ENCODE data around the gene DHFR2. TPM values are rescaled to one million over a fixed set of nuclear protein-coding genes. Genes with fewer than 3 reads are reported as not detected.

The DHFR2 gene
- total RNA-seq, 1 experiment from 2014 or later: 2.6 TPM

GRCh38 chr3:94098452-94098851 lies 35.7 kb upstream of the DHFR2 start:
- no peak overlapping the region for H3K4me2 ChIP-seq (ENCODE audit: low read length)
- no peaks in the 10 kb centered on the region for H3K9me2 ChIP-seq (replicated peaks; ENCODE audit: low read length)
- no TSS peak for BruUV-seq (replicated peaks)
- H3F3A ChIP-seq (ENCODE audit: low read length, unreplicated experiment): no peaks in the 10 kb centered on the region
- H3K4me3 ChIP-seq (ENCODE audit: low read length): no peak overlapping the region
- no peak for DNase-seq
- intact Hi-C loops (cut with micrococcal nuclease): no loop called here
- H3K9me3 ChIP-seq (ENCODE audit: low read length): no peaks in the 10 kb centered on the region
- H3K27me3 ChIP-seq (ENCODE audit: low read length): no peaks in the 10 kb centered on the region
- H3K27ac ChIP-seq (ENCODE audit: low read length): no peak overlapping the region
- TF ChIP-seq CTCF (conservative IDR thresholded peaks at IDR 0.05; ENCODE audit: low read depth, low read length) (no peak), EZH2phosphoT487 (IDR thresholded peaks at IDR 0.05; ENCODE audit: borderline replicate concordance, low read length) (no peak), EZH2 (IDR thresholded peaks at IDR 0.05; ENCODE audit: low read length, unreplicated experiment) (no peak)
- H4K20me1 ChIP-seq (ENCODE audit: low read length): no peaks in the 10 kb centered on the region
- ChIA-PET CTCF (no interaction called here), POLR2A (ENCODE audit: unreplicated experiment) (no interaction called here)
- H3K9ac ChIP-seq (ENCODE audit: low read length): no peak overlapping the region
- no peaks in the 10 kb centered on the region for H3K4me1 ChIP-seq (ENCODE audit: insufficient read depth, low read length)
- no peak overlapping the region for H2AFZ ChIP-seq (ENCODE audit: low read length)
- peaks cover 4% of the 10 kb centered on the region; the same call in 1 of the 2 replicates for H3K36me3 ChIP-seq (ENCODE audit: low read depth, low read length)
- H3K79me2 ChIP-seq (ENCODE audit: low read length): no peaks in the 10 kb centered on the region
- ATAC-seq: peak; percentile 54; the same call in 1 of the 2 replicates

DNA sequence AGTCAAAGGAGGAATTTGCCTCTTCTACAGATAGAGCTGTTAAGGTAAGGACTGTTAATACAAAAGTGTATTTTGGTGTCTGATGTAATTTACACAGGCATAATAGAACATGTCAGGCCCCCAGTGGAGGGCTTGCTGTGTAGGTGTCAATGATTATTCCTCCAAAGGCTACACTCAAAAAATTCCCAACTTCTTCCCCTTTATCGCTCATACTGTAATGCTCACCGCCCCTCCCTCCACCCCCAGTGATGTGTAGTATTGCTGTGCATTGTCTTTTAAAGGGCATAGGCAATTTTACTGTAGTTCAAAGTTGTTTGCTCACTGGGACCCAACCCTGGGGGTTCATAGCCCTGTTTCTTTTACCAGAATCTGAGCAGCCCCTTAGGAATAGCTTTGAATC lies 32.4 kb upstream of the DHFR2 start:
- Histone ChIP-seq H3K36me3 (ENCODE audit: low read depth, low read length) (peaks cover 6% of the 10 kb centered on the region; the same call in 1 of the 2 replicates), H2AFZ (ENCODE audit: low read length) (no peak overlapping the region), H3K27ac (ENCODE audit: low read length) (no peak overlapping the region), H3K9ac (ENCODE audit: low read length) (no peak overlapping the region), H3K4me2 (ENCODE audit: low read length) (no peak overlapping the region), H4K20me1 (ENCODE audit: low read length) (no peaks in the 10 kb centered on the region), H3K9me3 (ENCODE audit: low read length) (no peaks in the 10 kb centered on the region), H3K4me1 (ENCODE audit: insufficient read depth, low read length) (no peaks in the 10 kb centered on the region), H3K27me3 (ENCODE audit: low read length) (no peaks in the 10 kb centered on the region), H3K4me3 (ENCODE audit: low read length) (no peak overlapping the region), H3K9me2 (replicated peaks; ENCODE audit: low read length) (no peaks in the 10 kb centered on the region), H3F3A (ENCODE audit: low read length, unreplicated experiment) (no peaks in the 10 kb centered on the region), H3K79me2 (ENCODE audit: low read length) (no peaks in the 10 kb centered on the region)
- POLR2A ChIA-PET (ENCODE audit: unreplicated experiment): no interaction called here
- BruUV-seq (replicated peaks): no TSS peak
- intact Hi-C loops (cut with micrococcal nuclease): no loop called here
- CTCF ChIA-PET: no interaction called here
- TF ChIP-seq CTCF (conservative IDR thresholded peaks at IDR 0.05; ENCODE audit: low read depth, low read length): no peak
- no peak for TF ChIP-seq EZH2phosphoT487 (IDR thresholded peaks at IDR 0.05; ENCODE audit: borderline replicate concordance, low read length)
- TF ChIP-seq EZH2 (IDR thresholded peaks at IDR 0.05; ENCODE audit: low read length, unreplicated experiment): no peak
- no peak for DNase-seq
- ATAC-seq: no peak

GRCh38 chr3:94093151-94093550 lies 30.4 kb upstream of the DHFR2 start:
- H2AFZ ChIP-seq (ENCODE audit: low read length): no peak overlapping the region
- H3F3A ChIP-seq (ENCODE audit: low read length, unreplicated experiment): no peaks in the 10 kb centered on the region
- no peak overlapping the region for H3K27ac ChIP-seq (ENCODE audit: low read length)
- CTCF ChIA-PET: no interaction called here
- no peaks in the 10 kb centered on the region for H3K4me1 ChIP-seq (ENCODE audit: insufficient read depth, low read length)
- no peak overlapping the region for H3K4me2 ChIP-seq (ENCODE audit: low read length)
- H3K36me3 ChIP-seq (ENCODE audit: low read depth, low read length): peaks cover 10% of the 10 kb centered on the region; the same call in 1 of the 2 replicates
- H3K27me3 ChIP-seq (ENCODE audit: low read length): no peaks in the 10 kb centered on the region
- intact Hi-C loops (cut with micrococcal nuclease): no loop called here
- no peak for ATAC-seq
- H3K79me2 ChIP-seq (ENCODE audit: low read length): no peaks in the 10 kb centered on the region
- H3K9me3 ChIP-seq (ENCODE audit: low read length): no peaks in the 10 kb centered on the region
- POLR2A ChIA-PET (ENCODE audit: unreplicated experiment): no interaction called here
- BruUV-seq (replicated peaks): no TSS peak
- H4K20me1 ChIP-seq (ENCODE audit: low read length): no peaks in the 10 kb centered on the region
- no peak overlapping the region for H3K9ac ChIP-seq (ENCODE audit: low read length)
- H3K4me3 ChIP-seq (ENCODE audit: low read length): no peak overlapping the region
- no peak for TF ChIP-seq CTCF (conservative IDR thresholded peaks at IDR 0.05; ENCODE audit: low read depth, low read length)
- TF ChIP-seq EZH2phosphoT487 (IDR thresholded peaks at IDR 0.05; ENCODE audit: borderline replicate concordance, low read length): no peak
- no peak for TF ChIP-seq EZH2 (IDR thresholded peaks at IDR 0.05; ENCODE audit: low read length, unreplicated experiment)
- DNase-seq: no peak
- H3K9me2 ChIP-seq (replicated peaks; ENCODE audit: low read length): no peaks in the 10 kb centered on the region

All from PC-3 (cell line).